Naive thymus-derived CD4-positive, alpha-beta T cell (primary cell): ENCODE measurements around the gene AXIN1. TPM values are rescaled to one million over a fixed set of nuclear protein-coding genes. Genes with fewer than 3 reads are reported as not detected.

Experiments
- ATAC-seq: fragments of 150-1000 bp; cut with Tn5 transposase; 2 replicates; pipeline ENCODE4 v1.10.0; 2021; ENCODE audit warnings: mild to moderate bottlenecking, moderate library complexity
- CTCF ChIA-PET: fragments of 350-600 bp; sonication (Branson Sonifier 250); formaldehyde crosslinking; loops from one replicate; lab custom pipeline; 2021; ENCODE audit warnings: antibody characterized with exemption; lab: Charles Lee
- POLR2A ChIA-PET: fragments of 350-600 bp; sonication (Branson Sonifier 250); formaldehyde crosslinking; loops from one replicate; lab custom pipeline; 2021; ENCODE audit warnings: antibody characterized with exemption, inconsistent platforms; lab: Charles Lee
- DNase-seq, 9 donors: peaks; one replicate each; pipeline versions ENCODE4 v3.0.0 to v3.0.0-alpha.2; 2020 to 2022; ENCODE audit warnings: mixed read lengths in 1 of 9
- H3K27ac ChIP-seq: one replicate; pipeline ENCODE4 v1.7.0; 2013; ENCODE audit warnings: mild to moderate bottlenecking, low read depth, low read length, moderate library complexity
- H3K27me3 ChIP-seq, 2 donors: one replicate each; pipeline ENCODE4 v1.7.0; 2013; ENCODE audit warnings: low read length in 2 of 2, mild to moderate bottlenecking in 2 of 2, moderate library complexity in 2 of 2; ENCODE audit not compliant: control insufficient read depth in 2 of 2, insufficient read depth in 2 of 2
- H3K36me3 ChIP-seq, 3 experiments: 1 replicate in 2 of 3; 2 replicates in 1 of 3; pipeline ENCODE4 v1.7.0; 2013; ENCODE audit warnings: low read length in 3 of 3, mild to moderate bottlenecking in 3 of 3, moderate library complexity in 1 of 3; ENCODE audit not compliant: insufficient read depth in 3 of 3, control insufficient read depth in 2 of 3
- H3K4me1 ChIP-seq, 2 donors: one replicate each; pipeline ENCODE4 v1.7.0; 2013; ENCODE audit warnings: low read length in 2 of 2, mild to moderate bottlenecking in 2 of 2, moderate library complexity in 1 of 2; ENCODE audit not compliant: control insufficient read depth in 2 of 2, insufficient read depth in 2 of 2
- H3K4me3 ChIP-seq: 2 replicates; pipeline ENCODE4 v1.7.0; 2013; ENCODE audit warnings: mild to moderate bottlenecking, low read length
- H3K9me3 ChIP-seq, 3 experiments: 1 replicate in 2 of 3; 2 replicates in 1 of 3; pipeline ENCODE4 v1.7.0; 2013; ENCODE audit warnings: low read length in 3 of 3; ENCODE audit not compliant: control insufficient read depth in 2 of 3
- H3K27ac Mint-ChIP-seq, 9 donors: one replicate each; pipeline ENCODE4 v1.8.0; 2020 to 2022; ENCODE audit warnings: mixed read lengths in 9 of 9, mild to moderate bottlenecking in 8 of 9, moderate library complexity in 5 of 9, inconsistent platforms in 2 of 9
- H3K27me3 Mint-ChIP-seq, 5 donors: one replicate each; pipeline ENCODE4 v1.8.0; 2021 to 2022; ENCODE audit warnings: mixed read lengths in 5 of 5, mild to moderate bottlenecking in 1 of 5
- H3K36me3 Mint-ChIP-seq, 5 donors: one replicate each; pipeline ENCODE4 v1.8.0; 2020 to 2022; ENCODE audit warnings: mixed read lengths in 5 of 5, mild to moderate bottlenecking in 3 of 5, inconsistent platforms in 1 of 5
- H3K4me1 Mint-ChIP-seq, 7 donors: one replicate each; pipeline ENCODE4 v1.8.0; 2020 to 2022; ENCODE audit warnings: mixed read lengths in 7 of 7, mild to moderate bottlenecking in 3 of 7, inconsistent platforms in 1 of 7
- H3K4me3 Mint-ChIP-seq, 10 donors: one replicate each; pipeline ENCODE4 v1.8.0; 2020 to 2022; ENCODE audit warnings: mild to moderate bottlenecking in 10 of 10, mixed read lengths in 10 of 10, moderate library complexity in 6 of 10, inconsistent platforms in 2 of 10
- H3K9me3 Mint-ChIP-seq, 11 donors: one replicate each; pipeline ENCODE4 v1.8.0; 2020 to 2022; ENCODE audit warnings: mixed read lengths in 11 of 11, mild to moderate bottlenecking in 4 of 11, inconsistent platforms in 1 of 11, moderate library complexity in 1 of 11
- intact Hi-C, 2 donors: fragments of 100-400 bp; cut with micrococcal nuclease; formaldehyde crosslinking; loops; one replicate each; pipeline ENCODE4 v1.15.1; 2023
- polyA plus RNA-seq, 2 donors: library from polyadenylated mRNA; unstranded; fragments of 300-500 nt; fragmentation: Illumina TruSeq; gene quantifications; one replicate each; pipeline ENCODE4 v1.2.3, GENCODE V29; 2021
- total RNA-seq, 6 experiments: library from RNA in 5 of 6; stranded (reverse) in 5 of 6; gene quantifications; 1 replicate in 5 of 6; 2 replicates in 1 of 6; pipeline ENCODE4 v1.2.3 and lab custom pipeline; 2021 to 2026

AXIN1 gene
- total and polyA plus RNA-seq, 7 experiments from 2014 or later: 1.2 to 45.9 (median 36.2) TPM

DNA sequence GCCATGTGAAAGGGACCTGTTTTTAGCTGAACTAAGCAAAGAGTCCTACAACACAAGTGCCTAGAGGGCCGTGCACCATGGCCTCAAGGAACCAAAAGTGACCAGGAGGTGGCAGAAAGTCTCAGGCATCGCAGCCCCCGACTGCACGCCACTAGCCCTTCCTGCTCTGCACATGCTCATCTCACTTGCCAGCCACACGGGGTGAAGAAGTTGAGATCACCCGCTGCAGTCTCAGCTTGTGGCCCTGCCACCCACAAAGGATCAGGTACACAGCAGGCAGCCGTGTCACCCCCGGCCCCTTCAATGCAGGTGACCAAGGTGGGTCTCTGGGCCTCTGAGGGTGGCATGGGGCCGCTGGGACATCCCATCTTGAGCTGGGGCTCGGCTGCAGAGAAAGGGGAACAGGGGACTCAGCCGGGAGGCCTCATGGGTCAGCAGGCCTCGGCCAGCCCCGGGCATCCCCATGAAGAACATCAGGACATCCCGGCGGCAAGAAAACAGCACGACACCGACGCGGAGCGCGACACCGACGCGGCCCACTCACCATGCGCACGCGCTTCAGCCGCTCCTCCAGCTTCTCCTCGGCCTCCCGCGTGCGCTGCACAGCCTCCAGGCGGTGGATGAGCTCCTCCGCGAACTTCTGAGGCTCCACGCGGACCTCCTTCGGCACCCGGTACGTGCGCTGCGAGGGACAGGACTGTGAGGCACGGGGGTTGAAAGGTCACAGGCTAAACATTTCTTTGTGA, 48.6 kb downstream of the AXIN1 start:
- intact Hi-C loops: no loop called here
- peaks cover 0 to 18% (median 0%) of the 10 kb centered on the region in 5 donors for H3K36me3 Mint-ChIP-seq
- H3K27me3 Mint-ChIP-seq: no peaks in the 10 kb centered on the region
- DNase-seq (no peak), ATAC-seq (peak; percentile 69)
- Histone ChIP-seq H3K27me3 (no peaks in the 10 kb centered on the region), H3K36me3 (peaks cover 0 to 63% (median 17%) of the 10 kb centered on the region in 3 experiments), H3K27ac (no peak overlapping the region), H3K9me3 (no peaks in the 10 kb centered on the region), H3K4me3 (no peak overlapping the region), H3K4me1 (no peaks in the 10 kb centered on the region)
- ChIA-PET CTCF (no interaction called here), POLR2A (interaction anchor here (0.6 kb wide), 1 partner anchor 9 kb away, joined by 6 read pairs; no protein-coding TSS in a partner anchor)
- H3K4me1 Mint-ChIP-seq: peaks cover 0 to 19% (median 13%) of the 10 kb centered on the region in 7 donors
- no peaks in the 10 kb centered on the region for H3K9me3 Mint-ChIP-seq
- H3K4me3 Mint-ChIP-seq: no peak overlapping the region
- peak overlapping the region in 3 of 9 donors; percentile 14 to 43 (median 32) for H3K27ac Mint-ChIP-seq

DNA sequence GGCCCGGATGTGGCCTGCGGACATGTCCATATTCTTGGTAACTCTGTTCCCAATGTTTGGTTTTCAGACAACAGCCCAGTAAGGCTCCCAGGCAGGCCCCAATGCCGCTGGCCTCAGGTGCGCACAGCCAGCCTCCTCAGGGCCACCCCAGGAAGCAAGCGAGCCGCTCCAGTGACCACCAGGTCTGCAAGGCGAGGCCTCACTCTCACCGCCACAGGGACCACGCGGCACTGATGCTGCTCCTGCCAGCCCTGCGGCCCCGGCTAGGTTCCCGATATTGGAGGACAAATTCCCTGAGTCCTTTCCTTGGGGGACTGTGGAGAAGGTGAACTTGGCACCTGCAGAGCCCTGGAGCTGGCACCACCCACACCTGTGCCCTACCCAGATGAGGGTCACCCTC, 50.6 kb downstream of the AXIN1 start:
- Mint-ChIP-seq H3K4me1 (peaks cover 0 to 13% (median 7%) of the 10 kb centered on the region in 7 donors), H3K9me3 (no peaks in the 10 kb centered on the region), H3K36me3 (peaks cover 0 to 15% (median 0%) of the 10 kb centered on the region in 5 donors), H3K27me3 (no peaks in the 10 kb centered on the region), H3K4me3 (no peak overlapping the region), H3K27ac (no peak overlapping the region)
- H3K4me1 ChIP-seq: no peaks in the 10 kb centered on the region
- no peak overlapping the region for H3K27ac ChIP-seq
- ChIA-PET POLR2A (no interaction called here), CTCF (no interaction called here)
- DNase-seq (no peak), ATAC-seq (no peak)
- H3K27me3 ChIP-seq: no peaks in the 10 kb centered on the region
- H3K9me3 ChIP-seq: no peaks in the 10 kb centered on the region
- H3K4me3 ChIP-seq: no peak overlapping the region
- H3K36me3 ChIP-seq: peaks cover 0 to 62% (median 7%) of the 10 kb centered on the region in 3 experiments
- intact Hi-C loops: no loop called here

DNA sequence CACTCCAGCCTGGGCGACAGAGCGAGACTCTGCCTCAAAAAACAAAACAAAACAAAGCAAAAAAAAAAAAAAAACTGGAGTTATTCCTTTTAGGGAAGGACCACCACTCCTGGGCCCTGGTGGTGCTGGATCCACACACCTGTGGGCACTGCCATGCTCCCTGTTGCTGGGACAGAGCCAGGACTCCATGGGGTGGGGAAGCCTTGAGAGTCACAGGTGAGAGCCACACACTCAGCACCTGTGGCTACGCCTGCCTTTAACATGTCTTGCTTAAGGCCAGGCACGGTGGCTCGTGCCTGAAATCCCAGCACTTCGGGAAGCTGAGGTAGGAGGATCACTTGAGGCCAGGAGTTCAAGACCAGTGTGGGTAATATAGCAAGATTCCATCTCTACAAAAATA, 51.3 kb downstream of the AXIN1 start:
- H3K36me3 Mint-ChIP-seq: peaks cover 0 to 11% (median 0%) of the 10 kb centered on the region in 5 donors

DNA sequence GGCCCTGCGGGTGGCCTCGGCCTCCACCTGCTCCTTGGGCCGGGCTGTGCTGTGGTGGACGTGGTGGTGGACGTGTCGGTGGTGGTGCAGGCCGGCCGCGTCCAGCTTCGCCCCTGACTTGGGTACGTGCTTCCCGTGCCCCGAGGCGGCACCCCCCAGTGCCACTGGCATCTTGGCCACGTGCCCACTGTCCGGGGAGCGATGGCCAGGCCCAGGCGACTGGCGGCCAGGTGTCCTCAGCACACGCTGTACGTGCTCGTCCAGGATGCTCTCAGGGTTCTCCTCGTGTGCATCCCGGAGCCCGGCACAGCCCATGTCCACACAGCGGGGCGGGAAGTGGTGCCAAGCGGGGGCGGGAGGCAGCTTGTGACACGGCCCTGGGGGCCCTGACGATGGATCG, 54.7 kb downstream of the AXIN1 start:
- Histone ChIP-seq H3K36me3 (peaks cover 0 to 68% (median 7%) of the 10 kb centered on the region in 3 experiments), H3K27me3 (no peaks in the 10 kb centered on the region), H3K4me1 (no peaks in the 10 kb centered on the region), H3K9me3 (no peaks in the 10 kb centered on the region), H3K27ac (no peak overlapping the region), H3K4me3 (no peak overlapping the region)
- intact Hi-C loops: no loop called here
- DNase-seq: no peak
- H3K36me3 Mint-ChIP-seq: no peaks in the 10 kb centered on the region
- no peaks in the 10 kb centered on the region for H3K9me3 Mint-ChIP-seq
- no peaks in the 10 kb centered on the region for H3K4me1 Mint-ChIP-seq
- no peak overlapping the region for H3K4me3 Mint-ChIP-seq
- no peaks in the 10 kb centered on the region for H3K27me3 Mint-ChIP-seq
- CTCF ChIA-PET: no interaction called here
- H3K27ac Mint-ChIP-seq: no peak overlapping the region
- ATAC-seq: no peak
- POLR2A ChIA-PET: no interaction called here

More for the DNA sequence above, 51.3 kb downstream of the AXIN1 start:
- no peak overlapping the region for H3K4me3 ChIP-seq
- Mint-ChIP-seq H3K27ac (no peak overlapping the region), H3K9me3 (no peaks in the 10 kb centered on the region), H3K4me1 (peaks cover 0 to 10% (median 6%) of the 10 kb centered on the region in 7 donors), H3K4me3 (no peak overlapping the region), H3K27me3 (no peaks in the 10 kb centered on the region)
- CTCF ChIA-PET: no interaction called here
- no peak overlapping the region for H3K27ac ChIP-seq
- POLR2A ChIA-PET: no interaction called here
- intact Hi-C loops: no loop called here
- peaks cover 0 to 62% (median 7%) of the 10 kb centered on the region in 3 experiments for H3K36me3 ChIP-seq
- ATAC-seq: no peak
- H3K4me1 ChIP-seq: no peaks in the 10 kb centered on the region
- H3K27me3 ChIP-seq: no peaks in the 10 kb centered on the region
- DNase-seq: no peak
- no peaks in the 10 kb centered on the region for H3K9me3 ChIP-seq

DNA sequence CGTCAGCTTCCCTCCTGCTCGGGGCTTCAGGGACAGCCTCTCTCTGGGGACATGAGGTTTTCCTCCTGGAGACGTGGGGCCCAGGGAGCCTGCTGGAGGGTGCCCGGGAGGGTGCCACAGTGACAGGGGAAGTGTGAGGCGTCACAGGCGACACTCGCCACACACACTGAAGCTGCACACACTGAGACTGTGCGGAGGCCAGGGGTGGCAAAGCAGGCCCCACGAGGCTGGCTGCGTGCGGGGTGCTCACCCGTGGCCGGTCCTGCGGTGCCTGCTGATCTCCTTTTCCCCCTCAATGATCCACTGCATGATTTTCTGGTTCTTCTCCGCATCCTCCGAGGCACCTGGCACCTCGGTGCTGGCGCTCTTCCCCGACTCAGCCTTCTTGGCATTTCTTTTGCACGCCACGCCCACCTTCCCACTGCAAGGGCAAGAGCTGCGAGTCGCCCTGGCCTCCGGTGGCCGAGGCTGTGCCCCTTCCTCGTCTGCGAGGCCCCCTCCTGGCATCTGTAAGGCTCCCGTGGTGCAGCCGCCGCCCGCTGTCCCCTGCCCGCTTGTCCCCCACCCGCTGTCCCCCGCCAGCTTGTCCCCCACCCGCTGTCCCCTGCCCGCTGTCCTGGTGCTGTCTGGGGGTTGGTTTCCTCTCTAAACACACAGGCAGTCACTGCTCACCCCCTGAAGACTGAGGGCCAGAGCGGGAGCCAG, 55.6 kb downstream of the AXIN1 start:
- Mint-ChIP-seq H3K27ac (no peak overlapping the region), H3K27me3 (no peaks in the 10 kb centered on the region), H3K36me3 (peaks cover 0 to 4% (median 3%) of the 10 kb centered on the region in 5 donors), H3K4me3 (no peak overlapping the region), H3K9me3 (no peaks in the 10 kb centered on the region), H3K4me1 (no peaks in the 10 kb centered on the region)
- Histone ChIP-seq H3K27ac (no peak overlapping the region), H3K9me3 (no peaks in the 10 kb centered on the region), H3K4me3 (no peak overlapping the region), H3K36me3 (peaks cover 0 to 68% (median 4%) of the 10 kb centered on the region in 3 experiments), H3K27me3 (no peaks in the 10 kb centered on the region), H3K4me1 (no peaks in the 10 kb centered on the region)
- POLR2A ChIA-PET: no interaction called here
- CTCF ChIA-PET: no interaction called here
- DNase-seq (no peak), ATAC-seq (no peak)
- intact Hi-C loops: no loop called here

DNA sequence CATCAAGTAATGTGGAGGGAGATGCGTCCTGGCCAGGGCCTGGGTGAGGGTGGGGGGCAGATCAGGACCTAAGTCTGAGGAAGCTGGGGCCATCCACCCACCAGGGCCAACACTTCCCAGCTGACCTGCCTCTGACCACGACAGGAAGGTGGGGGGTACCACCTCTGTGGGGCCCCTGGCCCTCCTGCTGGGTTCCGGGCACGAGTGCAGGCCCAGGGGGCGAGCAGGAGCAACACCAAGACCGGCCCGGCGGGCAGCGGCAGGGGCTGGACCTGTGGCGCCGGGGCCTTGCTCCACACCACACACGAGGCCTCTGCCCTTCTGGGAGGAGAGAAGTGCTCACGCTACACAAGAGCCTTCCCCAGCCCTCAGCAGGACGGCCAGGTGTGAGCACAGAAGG, 56.2 kb downstream of the AXIN1 start:
- Mint-ChIP-seq H3K9me3 (no peaks in the 10 kb centered on the region), H3K27ac (no peak overlapping the region), H3K4me3 (no peak overlapping the region), H3K27me3 (no peaks in the 10 kb centered on the region), H3K4me1 (no peaks in the 10 kb centered on the region), H3K36me3 (peaks cover 0 to 10% (median 3%) of the 10 kb centered on the region in 5 donors)
- Histone ChIP-seq H3K4me1 (no peaks in the 10 kb centered on the region), H3K27me3 (no peaks in the 10 kb centered on the region), H3K27ac (no peak overlapping the region), H3K4me3 (no peak overlapping the region), H3K9me3 (no peaks in the 10 kb centered on the region), H3K36me3 (peaks cover 0 to 71% (median 8%) of the 10 kb centered on the region in 3 experiments)
- DNase-seq (no peak), ATAC-seq (no peak)
- intact Hi-C loops: no loop called here
- CTCF ChIA-PET: no interaction called here
- POLR2A ChIA-PET: no interaction called here
